Fibroblast of mammary gland (primary cell): Measurements from ENCODE around the gene VMP1.
A peak's percentile ranks its signal among the peaks of the same experiment; 100 is the strongest.

Source experiments
- DNase-seq: peaks from one replicate; pipeline ENCODE4 v3.0.0-alpha.2; 2010; ENCODE audit warnings: low read depth
- H3K4me3 ChIP-seq: 2 replicates; pipeline ENCODE4 v1.5.1; 2011; ENCODE audit warnings: low read depth, mild to moderate bottlenecking, low read length, moderate library complexity; ENCODE audit not compliant: control insufficient read depth
- CTCF ChIP-seq: conservative IDR thresholded peaks from 2 replicates; pipeline ENCODE4 v1.5.1; 2011; ENCODE audit warnings: low read depth, low read length, inconsistent platforms; ENCODE audit not compliant: control insufficient read depth, insufficient read depth

VMP1 gene

GRCh38 chr17:59812139-59812538, 104.7 kb downstream of the VMP1 start:
- TF ChIP-seq CTCF, result no peak
- H3K4me3 ChIP-seq, result no peak overlapping the region
- DNase-seq, result no peak

DNA sequence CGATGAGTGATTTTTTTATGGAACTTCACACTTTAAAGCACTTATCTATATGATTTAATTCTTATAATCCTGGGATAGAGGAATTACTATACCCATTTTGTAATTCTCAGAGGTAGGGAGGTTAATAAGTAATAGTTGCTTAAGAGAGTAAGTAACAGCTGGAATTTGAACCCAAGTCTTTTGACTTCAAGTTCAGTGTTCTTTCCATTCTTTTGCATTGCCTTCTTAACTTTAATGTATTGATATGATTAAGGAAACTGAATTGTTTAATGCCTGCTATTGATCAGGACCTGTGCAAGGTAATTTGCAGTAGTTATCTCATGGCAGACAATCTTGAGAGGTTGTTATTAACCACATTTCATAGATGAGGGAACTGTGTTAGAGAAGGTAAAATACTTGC, 106.8 kb downstream of the VMP1 start:
- TF ChIP-seq CTCF, result no peak
- no peak for DNase-seq

GRCh38 chr17:59814685-59815084, 107.2 kb downstream of the VMP1 start:
- TF ChIP-seq CTCF, result no peak
- no peak overlapping the region for H3K4me3 ChIP-seq
- DNase-seq, result no peak

More for the DNA sequence above, 106.8 kb downstream of the VMP1 start:
- H3K4me3 ChIP-seq, result no peak overlapping the region

GRCh38 chr17:59815965-59816364, 108.5 kb downstream of the VMP1 start:
- peak; percentile 66 for DNase-seq
- TF ChIP-seq CTCF, result no peak
- H3K4me3 ChIP-seq, result no peak overlapping the region

DNA sequence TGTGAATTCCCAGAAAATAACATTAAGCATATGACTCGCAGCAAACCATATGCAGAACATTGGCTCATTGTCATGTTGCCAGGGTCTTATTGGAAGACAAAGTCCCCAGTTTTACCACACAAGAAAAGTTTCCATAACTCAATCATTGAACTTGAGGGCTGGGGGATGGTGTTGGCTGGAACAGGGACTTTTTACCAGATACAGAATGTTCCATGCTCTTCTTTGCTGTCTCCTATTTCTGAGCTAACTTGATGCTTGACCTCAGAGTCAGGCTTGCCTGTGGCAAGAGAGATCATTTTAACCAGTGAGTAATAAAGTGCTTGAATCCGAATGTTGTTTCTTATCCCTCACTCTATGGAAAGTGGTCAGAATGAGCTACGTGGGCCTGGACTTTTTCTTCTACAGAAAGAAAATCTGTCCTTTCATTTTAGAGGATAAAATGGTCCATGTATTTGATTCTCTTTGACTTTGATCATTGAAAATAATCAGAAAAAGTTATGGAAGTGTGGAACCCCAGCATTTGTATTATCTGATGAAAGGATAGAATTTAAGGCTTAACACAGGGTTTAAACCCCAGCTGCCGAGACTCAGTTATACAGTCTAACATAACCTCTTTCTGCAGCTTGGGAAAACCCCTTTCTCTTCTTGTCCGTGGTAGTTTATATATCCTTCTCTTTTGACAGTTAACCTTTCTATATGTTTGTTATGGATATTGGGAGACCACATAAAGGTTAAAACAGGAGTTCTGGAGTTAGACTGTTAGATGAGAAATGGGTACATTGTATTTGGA, 118.3 kb downstream of the VMP1 start:
- no peak overlapping the region for H3K4me3 ChIP-seq
- peak; percentile 97 for DNase-seq
- TF ChIP-seq CTCF, result no peak

DNA sequence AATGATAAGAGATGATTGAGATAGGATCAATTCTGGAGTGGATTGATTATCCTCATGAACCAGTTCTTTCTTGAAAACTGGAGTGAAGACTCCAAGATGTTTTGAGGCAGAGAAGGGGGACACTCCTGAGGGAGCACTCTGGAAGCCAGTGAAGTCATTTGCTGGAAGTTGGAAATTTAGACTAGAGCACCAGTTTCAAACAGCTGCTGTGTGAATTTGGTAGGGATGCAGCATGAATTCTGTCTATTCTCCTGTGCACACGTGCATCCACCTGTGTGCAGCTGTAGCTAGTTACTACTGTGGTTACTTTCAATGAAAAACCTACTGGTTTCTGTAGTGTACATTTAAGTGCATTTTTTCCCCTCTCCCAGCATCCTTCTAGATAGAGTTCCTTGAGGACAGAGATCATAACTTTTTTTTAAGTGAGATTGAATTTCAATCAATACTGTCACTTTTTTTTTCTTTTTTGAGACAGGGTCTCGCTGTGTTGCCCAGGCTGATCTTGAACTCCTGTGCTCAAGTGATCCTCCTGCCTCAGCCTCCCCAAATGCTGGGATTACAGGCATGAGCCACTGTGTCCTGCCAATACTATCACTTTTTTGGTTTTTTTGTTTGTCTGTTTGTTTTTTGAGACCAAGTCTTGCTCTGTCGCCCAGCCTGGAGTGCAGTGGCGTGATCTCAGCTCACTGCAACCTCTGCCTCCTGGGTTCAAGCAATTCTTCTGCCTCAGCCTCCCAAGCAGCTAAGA, 119.4 kb downstream of the VMP1 start:
- no peak overlapping the region for H3K4me3 ChIP-seq
- DNase-seq, result no peak
- no peak for TF ChIP-seq CTCF
